Ascending aorta (tissue), 2 donors: ENCODE measurements around the gene SH3PXD2A. TPM values are rescaled to one million over a fixed set of nuclear protein-coding genes. Genes with fewer than 3 reads are reported as not detected.

Experiments
- DNase-seq, 2 donors: peaks; one replicate each; pipeline ENCODE4 v3.0.0-alpha.2; 2019; ENCODE audit warnings: low spot score in 2 of 2
- H3K27ac ChIP-seq, 2 donors: fragments of 200-600 bp; sonication (generic); one replicate each; pipeline ENCODE4 v1.5.1; 2016 to 2017; ENCODE audit warnings: mild to moderate bottlenecking in 1 of 2
- H3K27me3 ChIP-seq: fragments of 200-600 bp; sonication (generic); one replicate; pipeline ENCODE4 v1.5.1; 2017
- H3K36me3 ChIP-seq, 2 donors: fragments of 200-600 bp; sonication (generic); one replicate each; pipeline ENCODE4 v1.5.1; 2016
- H3K4me1 ChIP-seq, 2 donors: fragments of 200-600 bp; sonication (generic); one replicate each; pipeline ENCODE4 v1.5.1; 2016 to 2017; ENCODE audit warnings: mild to moderate bottlenecking in 1 of 2
- H3K4me3 ChIP-seq, 2 donors: fragments of 200-600 bp; sonication (generic); one replicate each; pipeline ENCODE4 v1.5.1; 2016 to 2017; ENCODE audit warnings: mild to moderate bottlenecking in 1 of 2
- H3K9me3 ChIP-seq, 2 donors: fragments of 200-600 bp; sonication (generic); one replicate each; pipeline ENCODE4 v1.5.1; 2016
- CTCF ChIP-seq, 3 experiments: fragments of 200-600 bp in 2 of 3; fragments of 450-650 bp in 1 of 3; sonication (generic) in 2 of 3; IDR thresholded peaks; one replicate each; pipeline ENCODE4 v1.5.1; 2016 to 2019; ENCODE audit warnings: antibody characterized with exemption in 3 of 3, mild to moderate bottlenecking in 1 of 3, moderate library complexity in 1 of 3
- intact Hi-C: fragments of 100-400 bp; cut with DNase I; formaldehyde crosslinking; loops from one replicate; pipeline ENCODE4 v1.15.1; 2023
- total RNA-seq: library from RNA; depleted of rRNA; stranded (reverse); fragments of >200 nt; gene quantifications from one replicate; pipeline ENCODE4 v1.1.0, GENCODE V29; 2016

SH3PXD2A gene
- total RNA-seq, 1 donor from 2014 or later: 50.0 TPM

- H3K27ac ChIP-seq: no peak overlapping the region
- TF ChIP-seq CTCF (IDR thresholded peaks at IDR 0.05): no peak
- no peaks in the 10 kb centered on the region for H3K4me1 ChIP-seq
- no peaks in the 10 kb centered on the region for H3K9me3 ChIP-seq
- no peak overlapping the region for H3K4me3 ChIP-seq
- H3K36me3 ChIP-seq: peaks cover 34 to 53% of the 10 kb centered on the region in 2 donors
- DNase-seq: no peak
- intact Hi-C loops: no loop called here
- no peaks in the 10 kb centered on the region for H3K27me3 ChIP-seq
Observed at GRCh38 chr10:103876155-103876554, 20.8 kb upstream of the SH3PXD2A start.

DNA sequence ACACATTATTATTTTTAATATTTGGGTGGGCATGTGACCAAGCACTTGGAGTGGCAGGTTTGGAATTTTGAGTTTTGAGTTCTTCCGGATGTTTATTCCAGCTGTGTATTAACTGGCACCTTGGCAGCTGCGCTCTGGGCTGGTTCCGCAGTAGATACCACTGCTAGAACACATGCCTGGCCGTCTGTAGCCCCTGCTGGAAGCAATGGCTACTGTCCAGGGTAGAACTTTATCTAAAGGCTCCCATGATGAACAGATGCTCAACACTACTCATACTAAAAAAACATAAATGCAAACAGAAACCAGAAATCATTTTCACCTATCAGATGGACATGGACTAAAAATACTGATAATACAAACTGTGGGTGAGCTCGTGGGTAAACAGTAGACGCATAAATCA lies 19.4 kb upstream of the SH3PXD2A start:
- intact Hi-C loops: no loop called here
- H3K9me3 ChIP-seq: no peaks in the 10 kb centered on the region
- DNase-seq: no peak
- H3K4me3 ChIP-seq: no peak overlapping the region
- H3K36me3 ChIP-seq: peaks cover 22 to 39% of the 10 kb centered on the region in 2 donors
- H3K27ac ChIP-seq: no peak overlapping the region
- no peak for TF ChIP-seq CTCF (IDR thresholded peaks at IDR 0.05)
- H3K27me3 ChIP-seq: no peaks in the 10 kb centered on the region
- no peaks in the 10 kb centered on the region for H3K4me1 ChIP-seq

- Histone ChIP-seq H3K27me3 (no peaks in the 10 kb centered on the region), H3K4me1 (no peaks in the 10 kb centered on the region), H3K9me3 (no peaks in the 10 kb centered on the region), H3K27ac (no peak overlapping the region), H3K36me3 (peaks cover 0 to 15% of the 10 kb centered on the region in 2 donors), H3K4me3 (no peak overlapping the region)
- no peak for TF ChIP-seq CTCF (IDR thresholded peaks at IDR 0.05)
- DNase-seq: no peak
- intact Hi-C loops: no loop called here
Observed at GRCh38 chr10:103872137-103872931, 17.0 kb upstream of the SH3PXD2A start.

GRCh38 chr10:103871006-103871405 lies 15.6 kb upstream of the SH3PXD2A start:
- Histone ChIP-seq H3K27ac (no peak overlapping the region), H3K27me3 (no peaks in the 10 kb centered on the region), H3K36me3 (peaks cover 0 to 8% of the 10 kb centered on the region in 2 donors), H3K4me3 (no peak overlapping the region), H3K9me3 (no peaks in the 10 kb centered on the region), H3K4me1 (no peaks in the 10 kb centered on the region)
- TF ChIP-seq CTCF (IDR thresholded peaks at IDR 0.05): no peak
- no peak for DNase-seq
- intact Hi-C loops: no loop called here

DNA sequence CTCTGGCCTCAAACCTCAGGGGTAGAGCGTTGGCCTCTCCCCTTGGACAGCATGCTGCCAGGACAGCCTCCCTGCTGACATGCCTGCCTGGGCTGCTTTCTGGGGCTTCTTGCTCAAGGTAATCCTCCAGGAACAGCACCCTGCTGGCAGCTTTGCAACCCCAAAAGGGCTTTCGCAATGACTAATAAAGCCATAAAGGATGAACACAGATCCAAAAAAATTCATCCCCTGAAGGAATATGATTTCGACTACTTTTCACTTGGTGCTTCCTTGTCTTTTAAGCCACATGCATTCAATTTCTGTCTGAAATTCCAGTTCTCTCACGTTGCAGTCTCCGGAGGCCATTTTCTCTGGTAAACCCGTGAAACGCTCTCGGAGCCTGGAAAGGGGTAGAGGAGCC lies 15.1 kb upstream of the SH3PXD2A start:
- H3K4me3 ChIP-seq: no peak overlapping the region
- H3K9me3 ChIP-seq: peaks cover 0 to 3% of the 10 kb centered on the region in 2 donors
- intact Hi-C loops: no loop called here
- H3K36me3 ChIP-seq: peaks cover 0 to 8% of the 10 kb centered on the region in 2 donors
- no peak overlapping the region for H3K27ac ChIP-seq
- no peak for DNase-seq
- H3K4me1 ChIP-seq: no peaks in the 10 kb centered on the region
- H3K27me3 ChIP-seq: no peaks in the 10 kb centered on the region
- no peak for TF ChIP-seq CTCF (IDR thresholded peaks at IDR 0.05)
